EH (cell line): Measurements from ENCODE around the gene LMBR1L.
A peak's percentile ranks its signal among the peaks of the same experiment; 100 is the strongest.
"Not testable (repeated sequence)": the region's sequence is repeated elsewhere in the genome, so short reads cannot be mapped to it uniquely, and the experiment has no call there.

ENCODE experiments used
- DNase-seq: peaks from one replicate; pipeline ENCODE4 v3.0.0-alpha.2; 2015; ENCODE audit warnings: low read depth

Gene LMBR1L

DNA sequence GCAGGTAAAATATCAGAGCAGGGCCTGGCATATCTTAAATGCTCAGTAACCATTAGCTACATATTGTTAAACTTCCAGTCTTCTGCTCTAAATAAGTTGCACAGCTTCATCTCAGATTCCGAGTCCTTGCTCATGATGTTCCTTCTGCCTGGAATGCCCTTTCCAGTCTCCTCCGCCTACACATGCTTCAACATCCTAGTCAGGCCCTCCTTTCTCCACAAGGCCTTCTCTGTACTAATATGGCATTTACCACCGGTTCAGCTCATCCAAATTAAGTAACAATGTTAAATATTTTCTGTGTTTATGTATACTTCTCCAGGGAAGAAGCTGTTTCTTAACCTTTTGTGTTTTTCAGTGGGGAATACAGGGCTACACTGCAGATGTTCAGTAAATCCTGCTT is 24.5 kb downstream of the LMBR1L start:
- peak; percentile 68 for DNase-seq

DNA sequence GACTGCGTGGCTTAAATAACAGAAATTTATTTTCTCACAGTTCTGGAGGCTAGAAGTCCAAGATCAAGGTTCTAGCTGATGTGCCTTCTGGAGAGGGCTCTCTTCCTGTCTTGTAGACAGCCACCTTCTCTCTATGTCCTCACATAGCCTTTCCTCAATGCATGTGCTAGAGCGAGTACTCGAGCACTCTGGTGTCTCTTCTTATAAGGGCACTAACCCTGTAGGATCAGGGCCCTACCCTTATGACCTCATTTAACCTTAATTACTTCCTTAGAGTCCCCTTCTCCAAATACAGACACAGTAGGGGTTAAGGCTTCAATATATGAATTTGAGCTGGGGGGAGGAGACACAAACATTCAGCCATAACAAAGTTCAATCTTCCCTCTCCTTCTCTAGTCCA is 26.2 kb downstream of the LMBR1L start:
- DNase-seq = no peak

- DNase-seq = no peak
Measured at GRCh38 chr12:49079793-49080192, 30.9 kb downstream of the LMBR1L start.

DNA sequence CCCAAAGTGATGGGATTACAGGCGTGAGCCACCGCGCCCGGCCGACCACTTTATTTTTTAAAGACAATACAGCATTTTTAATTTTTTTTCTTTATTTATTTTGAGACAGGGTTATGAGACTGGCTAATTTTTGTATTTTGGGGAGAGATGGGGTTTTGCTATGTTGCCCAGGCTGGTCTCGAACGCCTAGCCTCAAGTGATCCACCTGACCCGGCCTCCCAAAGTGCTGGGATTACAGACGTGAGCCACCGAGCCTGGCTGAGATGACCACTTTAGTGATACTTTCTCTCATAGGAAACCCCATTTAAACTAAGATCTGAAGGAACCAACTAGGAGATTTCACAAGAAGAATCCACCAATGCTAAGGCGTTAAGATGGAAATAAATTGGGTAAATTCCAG is 39.7 kb downstream of the LMBR1L start:
- DNase-seq = no peak

DNA sequence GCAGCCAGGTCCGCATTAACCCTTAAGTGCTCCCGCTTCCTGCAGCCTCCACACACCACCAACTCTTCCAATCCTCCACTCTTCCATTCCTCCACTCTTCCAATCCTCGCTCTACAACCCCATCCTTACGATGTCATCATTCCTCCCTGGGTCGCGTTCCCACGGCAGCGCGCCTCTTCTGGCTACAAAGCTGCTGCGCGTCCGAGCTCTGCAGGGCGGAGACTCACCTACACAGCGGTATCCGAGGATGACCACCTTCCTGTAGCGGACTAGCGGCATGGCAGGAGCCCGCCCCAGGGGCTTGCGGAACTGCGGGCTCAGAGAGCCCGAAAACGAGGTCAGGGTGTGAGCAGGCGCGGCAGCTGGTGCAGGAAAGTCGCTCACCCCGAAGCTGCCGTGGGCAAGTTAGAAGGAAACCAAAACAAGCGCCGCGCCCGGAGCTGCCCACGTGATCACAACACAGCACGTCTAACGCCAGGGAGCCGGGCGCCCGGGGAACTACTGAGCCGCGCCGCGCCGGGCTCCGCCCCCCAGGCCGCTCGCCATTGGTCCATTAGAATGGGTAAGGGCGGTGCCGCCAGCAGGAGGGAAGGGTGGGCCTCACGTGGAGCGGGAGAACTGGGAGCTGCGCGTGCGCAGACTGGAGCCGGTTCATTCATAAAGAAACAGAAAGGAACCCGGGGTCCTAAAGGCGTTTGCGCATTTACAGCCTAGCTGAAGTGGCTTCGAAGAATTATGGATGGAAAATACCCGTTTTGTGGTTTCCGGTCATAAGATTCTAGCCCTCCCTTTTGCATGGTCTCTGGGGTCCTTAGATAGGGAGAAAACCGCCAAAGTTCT is 40.9 kb downstream of the LMBR1L start, which contains the start of gene RHEBL1:
Gene RHEBL1 (minus strand): TSS at position 473 of the 840 bp plus-strand sequence. CDS start 194 bp downstream, at position 279.
- DNase-seq = peak; percentile 97

DNA sequence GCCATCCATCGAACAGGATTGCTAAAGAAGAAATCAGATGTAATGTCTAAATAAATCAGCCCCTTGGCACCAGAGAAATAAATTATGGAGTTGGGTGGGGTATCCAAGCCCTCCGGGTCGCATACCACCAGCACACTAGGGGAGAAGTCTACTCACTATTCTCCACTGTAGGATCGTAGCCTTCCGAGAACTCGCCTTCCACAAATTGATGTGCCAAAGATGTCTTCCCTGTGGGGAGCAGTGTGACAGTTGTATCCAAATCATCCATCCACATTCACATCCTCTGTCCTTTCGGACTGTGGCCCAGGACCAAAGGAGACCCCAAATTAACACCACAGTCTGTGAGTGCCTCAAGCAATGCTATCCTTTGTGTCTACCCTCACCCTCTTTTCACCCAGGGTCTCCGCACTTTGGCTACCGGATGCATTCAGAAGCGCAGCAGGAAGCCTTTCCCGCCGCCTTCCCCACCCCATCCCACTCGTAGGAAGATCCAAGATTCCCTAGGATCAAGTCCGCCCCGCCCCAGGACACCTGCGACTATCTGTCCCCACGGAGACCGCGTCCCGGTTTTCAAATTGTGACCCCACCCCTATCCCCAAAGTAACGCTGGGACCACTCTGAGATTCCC is 41.7 kb downstream of the LMBR1L start:
- no peak for DNase-seq

GRCh38 chr12:49066120-49066519 is 44.5 kb downstream of the LMBR1L start:
- no peak for DNase-seq

GRCh38 chr12:49064767-49065152 is 45.9 kb downstream of the LMBR1L start:
- no peak for DNase-seq

DNA sequence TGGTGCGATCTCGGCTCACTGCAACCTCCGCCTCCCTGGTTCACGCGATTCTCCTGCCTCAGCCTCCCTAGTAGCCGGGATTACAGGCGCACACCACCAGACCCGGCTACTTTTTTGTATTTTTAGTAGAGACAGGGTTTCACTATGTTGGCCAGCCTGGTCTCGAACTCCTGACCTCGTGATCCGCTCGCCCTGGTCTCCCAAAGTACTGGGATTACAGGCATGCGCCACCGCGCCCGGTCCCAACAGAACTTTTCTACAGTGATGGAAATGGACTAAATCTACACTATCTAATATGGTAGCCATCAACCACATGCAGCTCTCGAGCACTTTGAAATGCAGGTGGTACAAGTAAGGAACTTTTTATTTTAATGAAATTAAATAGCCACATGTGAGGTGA is 48.7 kb downstream of the LMBR1L start:
- not testable (repeated sequence) for DNase-seq

- DNase-seq = no peak
Measured at GRCh38 chr12:49061157-49061650, 49.4 kb downstream of the LMBR1L start.

- peak; percentile 92 for DNase-seq
Measured at GRCh38 chr12:49060237-49061156, 50.1 kb downstream of the LMBR1L start, which contains the start of gene KMT2D. TSS of gene KMT2D (minus strand) at chr12:49060794. CDS start at chr12:49055324, 5,470 bp downstream.

DNA sequence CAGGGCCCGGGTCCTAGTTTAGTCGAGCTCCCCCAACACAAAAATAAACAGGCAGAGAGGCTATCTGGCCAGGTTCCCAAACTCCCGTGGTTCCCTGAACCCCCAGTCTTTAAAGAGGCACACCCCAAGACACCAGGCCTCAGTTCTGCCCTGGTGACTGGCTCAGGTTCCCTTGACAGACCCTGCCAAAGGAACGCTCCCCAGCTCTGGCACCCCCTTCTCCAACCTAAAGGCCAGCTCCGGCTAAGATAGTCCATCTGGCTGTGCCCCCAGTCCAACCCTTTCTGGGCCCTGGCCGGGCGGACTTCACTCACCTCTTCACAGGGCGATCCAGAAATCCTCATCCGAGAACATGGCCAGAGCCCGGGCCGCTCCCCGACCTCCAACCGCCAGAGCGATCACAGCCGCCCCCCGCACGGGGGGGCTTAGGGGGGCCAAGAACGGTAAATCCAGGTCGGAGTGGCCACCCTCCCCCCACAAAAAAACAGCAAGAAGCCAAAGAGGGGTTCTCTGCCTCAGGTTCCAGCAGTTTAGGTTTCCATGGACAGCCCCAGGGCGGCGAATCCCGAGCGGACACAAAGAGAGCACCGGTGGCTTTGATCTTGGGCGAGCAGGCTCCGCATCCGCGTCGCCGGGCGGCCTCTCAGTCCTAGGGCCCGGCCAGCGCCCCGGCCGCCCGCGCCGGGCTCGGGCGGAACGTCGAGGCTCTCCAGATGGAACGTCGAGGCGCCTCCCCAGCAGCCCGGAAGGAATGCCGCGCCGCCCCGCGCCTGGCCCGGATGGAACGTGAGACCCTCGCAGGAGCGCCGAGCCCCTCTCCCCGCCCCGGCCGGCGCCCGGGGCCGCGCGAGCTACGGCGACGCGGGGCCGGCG is 51.1 kb downstream of the LMBR1L start:
- peak; percentile 37 for DNase-seq

DNA sequence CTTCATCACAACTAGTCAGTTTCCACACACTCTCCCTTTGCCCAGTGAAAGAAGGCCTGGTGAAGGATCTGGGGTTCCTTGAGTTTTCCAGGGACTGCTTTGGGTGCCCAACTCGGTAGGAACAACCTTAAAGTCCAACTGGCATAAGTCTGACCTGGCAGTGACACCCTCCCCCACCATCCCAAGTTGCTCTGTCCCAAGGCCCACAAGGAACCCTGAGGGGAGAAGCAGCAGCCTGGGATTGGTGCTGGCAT is 51.7 kb downstream of the LMBR1L start:
- DNase-seq = peak; percentile 14

GRCh38 chr12:49058366-49059044 is 52.1 kb downstream of the LMBR1L start:
- DNase-seq = no peak

- DNase-seq = peak; percentile 15
Measured at GRCh38 chr12:49057888-49058287, 52.8 kb downstream of the LMBR1L start.

- DNase-seq = peak; percentile 84
Measured at GRCh38 chr12:49055978-49056754, 54.5 kb downstream of the LMBR1L start.

GRCh38 chr12:49055092-49055491 is 55.6 kb downstream of the LMBR1L start:
- no peak for DNase-seq

GRCh38 chr12:49054524-49054923 is 56.1 kb downstream of the LMBR1L start:
- DNase-seq = no peak

GRCh38 chr12:49054096-49054495 is 56.6 kb downstream of the LMBR1L start:
- no peak for DNase-seq
